ENCODE data around the gene EVI5.

DNA sequence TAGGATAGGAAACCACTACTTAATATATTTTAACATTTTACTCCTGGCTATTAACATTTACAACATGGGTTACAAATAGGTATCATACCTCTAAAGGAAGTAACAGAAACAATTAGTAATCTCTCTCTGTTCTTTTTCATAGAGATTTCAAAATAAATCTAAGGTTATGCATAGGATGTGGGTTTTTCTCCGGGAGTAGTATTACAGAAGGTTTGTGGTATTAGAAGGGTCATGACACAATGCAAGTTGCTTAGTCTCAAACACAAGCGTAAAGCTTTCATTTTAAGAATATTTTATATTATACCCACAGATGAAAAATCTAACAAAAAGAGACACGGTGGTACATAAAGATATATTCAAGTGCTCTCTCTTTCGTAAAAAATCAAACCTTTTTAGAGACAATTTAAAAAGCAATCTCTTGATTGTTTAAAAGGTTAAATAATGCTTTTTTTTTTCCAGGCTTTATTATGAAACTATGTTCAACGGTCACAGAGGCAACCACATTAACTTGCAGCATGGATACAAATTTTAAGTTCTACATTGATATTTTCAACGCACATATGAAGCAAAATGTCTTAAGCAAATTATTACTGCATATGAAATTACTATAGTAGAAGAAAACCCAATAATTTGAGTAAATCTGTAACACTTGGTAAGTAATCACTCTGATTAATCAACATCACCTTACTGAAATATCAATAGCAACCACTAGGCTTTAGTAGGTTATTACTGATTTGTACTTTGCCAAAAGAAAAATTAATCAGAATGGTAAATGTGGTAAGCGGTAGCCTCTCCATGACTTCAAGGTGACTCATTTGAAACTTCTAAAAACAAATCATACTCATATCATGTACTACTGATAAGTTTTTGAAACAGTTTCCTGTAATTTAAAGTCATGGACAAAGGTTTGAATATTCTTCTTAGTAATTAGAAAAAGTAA is 200.8 kb downstream of the EVI5 start:
- no peak for TF ChIP-seq EZH2 (IDR thresholded peaks at IDR 0.05; ENCODE audit: borderline replicate concordance, insufficient read depth, low read length, poor library complexity, severe bottlenecking)
- no peak for TF ChIP-seq POLR2AphosphoS5 (IDR thresholded peaks at IDR 0.05)
- no peak for TF ChIP-seq EP300 (conservative IDR thresholded peaks at IDR 0.05; ENCODE audit: poor library complexity, severe bottlenecking)
- TF ChIP-seq SMC3 (conservative IDR thresholded peaks at IDR 0.05; ENCODE audit: poor library complexity), result no peak
- TF ChIP-seq, protein P1, sequence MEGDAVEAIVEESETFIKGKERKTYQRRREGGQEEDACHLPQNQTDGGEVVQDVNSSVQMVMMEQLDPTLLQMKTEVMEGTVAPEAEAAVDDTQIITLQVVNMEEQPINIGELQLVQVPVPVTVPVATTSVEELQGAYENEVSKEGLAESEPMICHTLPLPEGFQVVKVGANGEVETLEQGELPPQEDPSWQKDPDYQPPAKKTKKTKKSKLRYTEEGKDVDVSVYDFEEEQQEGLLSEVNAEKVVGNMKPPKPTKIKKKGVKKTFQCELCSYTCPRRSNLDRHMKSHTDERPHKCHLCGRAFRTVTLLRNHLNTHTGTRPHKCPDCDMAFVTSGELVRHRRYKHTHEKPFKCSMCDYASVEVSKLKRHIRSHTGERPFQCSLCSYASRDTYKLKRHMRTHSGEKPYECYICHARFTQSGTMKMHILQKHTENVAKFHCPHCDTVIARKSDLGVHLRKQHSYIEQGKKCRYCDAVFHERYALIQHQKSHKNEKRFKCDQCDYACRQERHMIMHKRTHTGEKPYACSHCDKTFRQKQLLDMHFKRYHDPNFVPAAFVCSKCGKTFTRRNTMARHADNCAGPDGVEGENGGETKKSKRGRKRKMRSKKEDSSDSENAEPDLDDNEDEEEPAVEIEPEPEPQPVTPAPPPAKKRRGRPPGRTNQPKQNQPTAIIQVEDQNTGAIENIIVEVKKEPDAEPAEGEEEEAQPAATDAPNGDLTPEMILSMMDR (IDR thresholded peaks at IDR 0.05; ENCODE audit: poor library complexity, severe bottlenecking), result no peak
- TF ChIP-seq RAD21 (conservative IDR thresholded peaks at IDR 0.05), result no peak
- TF ChIP-seq, protein P2, sequence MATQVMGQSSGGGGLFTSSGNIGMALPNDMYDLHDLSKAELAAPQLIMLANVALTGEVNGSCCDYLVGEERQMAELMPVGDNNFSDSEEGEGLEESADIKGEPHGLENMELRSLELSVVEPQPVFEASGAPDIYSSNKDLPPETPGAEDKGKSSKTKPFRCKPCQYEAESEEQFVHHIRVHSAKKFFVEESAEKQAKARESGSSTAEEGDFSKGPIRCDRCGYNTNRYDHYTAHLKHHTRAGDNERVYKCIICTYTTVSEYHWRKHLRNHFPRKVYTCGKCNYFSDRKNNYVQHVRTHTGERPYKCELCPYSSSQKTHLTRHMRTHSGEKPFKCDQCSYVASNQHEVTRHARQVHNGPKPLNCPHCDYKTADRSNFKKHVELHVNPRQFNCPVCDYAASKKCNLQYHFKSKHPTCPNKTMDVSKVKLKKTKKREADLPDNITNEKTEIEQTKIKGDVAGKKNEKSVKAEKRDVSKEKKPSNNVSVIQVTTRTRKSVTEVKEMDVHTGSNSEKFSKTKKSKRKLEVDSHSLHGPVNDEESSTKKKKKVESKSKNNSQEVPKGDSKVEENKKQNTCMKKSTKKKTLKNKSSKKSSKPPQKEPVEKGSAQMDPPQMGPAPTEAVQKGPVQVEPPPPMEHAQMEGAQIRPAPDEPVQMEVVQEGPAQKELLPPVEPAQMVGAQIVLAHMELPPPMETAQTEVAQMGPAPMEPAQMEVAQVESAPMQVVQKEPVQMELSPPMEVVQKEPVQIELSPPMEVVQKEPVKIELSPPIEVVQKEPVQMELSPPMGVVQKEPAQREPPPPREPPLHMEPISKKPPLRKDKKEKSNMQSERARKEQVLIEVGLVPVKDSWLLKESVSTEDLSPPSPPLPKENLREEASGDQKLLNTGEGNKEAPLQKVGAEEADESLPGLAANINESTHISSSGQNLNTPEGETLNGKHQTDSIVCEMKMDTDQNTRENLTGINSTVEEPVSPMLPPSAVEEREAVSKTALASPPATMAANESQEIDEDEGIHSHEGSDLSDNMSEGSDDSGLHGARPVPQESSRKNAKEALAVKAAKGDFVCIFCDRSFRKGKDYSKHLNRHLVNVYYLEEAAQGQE (IDR thresholded peaks at IDR 0.05; ENCODE audit: borderline replicate concordance), result no peak
- TF ChIP-seq TAF1 (IDR thresholded peaks at IDR 0.05; ENCODE audit: low read depth), result no peak
- TF ChIP-seq MXI1 (conservative IDR thresholded peaks at IDR 0.05; ENCODE audit: poor library complexity, severe bottlenecking), result no peak
